ENCODE results near the gene RAB31.

DNA sequence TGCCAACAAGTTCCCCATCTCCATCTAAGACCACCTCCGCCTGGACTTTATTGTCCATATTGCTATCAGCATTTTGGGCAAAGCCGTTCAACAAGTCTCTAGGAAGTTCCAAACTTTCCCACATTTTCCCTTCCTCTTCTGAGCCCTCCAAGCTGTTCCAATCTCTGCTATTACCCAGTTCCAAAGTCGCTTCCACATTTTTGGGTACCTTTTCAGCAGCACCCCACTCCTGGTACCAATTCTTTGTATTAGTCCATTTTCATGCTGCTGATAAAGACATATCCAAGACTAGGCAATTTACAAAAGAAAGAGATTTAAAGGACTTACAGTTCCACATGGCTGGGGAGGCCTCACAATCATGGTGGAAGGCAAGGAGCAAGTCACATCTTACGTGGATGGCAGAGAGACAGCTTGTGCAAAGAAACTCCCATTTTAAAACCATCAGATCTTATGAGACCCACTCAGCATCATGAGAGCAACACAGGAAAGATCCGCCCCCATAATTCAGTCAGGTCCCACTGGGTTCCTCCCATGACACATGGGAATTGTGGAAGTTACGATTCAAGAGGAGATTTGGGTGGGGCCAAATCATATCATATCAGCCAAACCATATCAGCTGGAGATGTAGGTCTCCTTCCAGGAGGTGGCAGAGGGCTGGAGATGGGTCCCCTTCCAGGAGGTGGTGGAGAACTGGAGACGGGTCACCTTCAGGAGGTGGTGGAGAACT, 157.8 kb downstream of the RAB31 start:
- TF ChIP-seq MXI1 (conservative IDR thresholded peaks at IDR 0.05; ENCODE audit: poor library complexity, severe bottlenecking) (no peak), CTCF (IDR thresholded peaks at IDR 0.05; ENCODE audit: poor library complexity, severe bottlenecking) (no peak), RAD21 (conservative IDR thresholded peaks at IDR 0.05) (no peak), POLR2AphosphoS5 (IDR thresholded peaks at IDR 0.05) (no peak), EP300 (conservative IDR thresholded peaks at IDR 0.05; ENCODE audit: poor library complexity, severe bottlenecking) (no peak), SMC3 (conservative IDR thresholded peaks at IDR 0.05; ENCODE audit: poor library complexity) (no peak), TAF1 (IDR thresholded peaks at IDR 0.05; ENCODE audit: low read depth) (no peak), EZH2 (IDR thresholded peaks at IDR 0.05; ENCODE audit: borderline replicate concordance, insufficient read depth, low read length, poor library complexity, severe bottlenecking) (no peak)
- TF ChIP-seq, protein P1, sequence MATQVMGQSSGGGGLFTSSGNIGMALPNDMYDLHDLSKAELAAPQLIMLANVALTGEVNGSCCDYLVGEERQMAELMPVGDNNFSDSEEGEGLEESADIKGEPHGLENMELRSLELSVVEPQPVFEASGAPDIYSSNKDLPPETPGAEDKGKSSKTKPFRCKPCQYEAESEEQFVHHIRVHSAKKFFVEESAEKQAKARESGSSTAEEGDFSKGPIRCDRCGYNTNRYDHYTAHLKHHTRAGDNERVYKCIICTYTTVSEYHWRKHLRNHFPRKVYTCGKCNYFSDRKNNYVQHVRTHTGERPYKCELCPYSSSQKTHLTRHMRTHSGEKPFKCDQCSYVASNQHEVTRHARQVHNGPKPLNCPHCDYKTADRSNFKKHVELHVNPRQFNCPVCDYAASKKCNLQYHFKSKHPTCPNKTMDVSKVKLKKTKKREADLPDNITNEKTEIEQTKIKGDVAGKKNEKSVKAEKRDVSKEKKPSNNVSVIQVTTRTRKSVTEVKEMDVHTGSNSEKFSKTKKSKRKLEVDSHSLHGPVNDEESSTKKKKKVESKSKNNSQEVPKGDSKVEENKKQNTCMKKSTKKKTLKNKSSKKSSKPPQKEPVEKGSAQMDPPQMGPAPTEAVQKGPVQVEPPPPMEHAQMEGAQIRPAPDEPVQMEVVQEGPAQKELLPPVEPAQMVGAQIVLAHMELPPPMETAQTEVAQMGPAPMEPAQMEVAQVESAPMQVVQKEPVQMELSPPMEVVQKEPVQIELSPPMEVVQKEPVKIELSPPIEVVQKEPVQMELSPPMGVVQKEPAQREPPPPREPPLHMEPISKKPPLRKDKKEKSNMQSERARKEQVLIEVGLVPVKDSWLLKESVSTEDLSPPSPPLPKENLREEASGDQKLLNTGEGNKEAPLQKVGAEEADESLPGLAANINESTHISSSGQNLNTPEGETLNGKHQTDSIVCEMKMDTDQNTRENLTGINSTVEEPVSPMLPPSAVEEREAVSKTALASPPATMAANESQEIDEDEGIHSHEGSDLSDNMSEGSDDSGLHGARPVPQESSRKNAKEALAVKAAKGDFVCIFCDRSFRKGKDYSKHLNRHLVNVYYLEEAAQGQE (IDR thresholded peaks at IDR 0.05; ENCODE audit: borderline replicate concordance), result no peak

All from neural cell (in vitro differentiated cells).